Endothelial cell (in vitro differentiated cells): ENCODE data around the gene PCDHB10. TPM values are rescaled to one million over a fixed set of nuclear protein-coding genes. Genes with fewer than 3 reads are reported as not detected.
"Not testable (repeated sequence)": the region's sequence is repeated elsewhere in the genome, so short reads cannot be mapped to it uniquely, and the experiment has no call there.

Experiments used
- DNase-seq: peaks from one replicate; pipeline ENCODE4 v3.0.0; 2021; ENCODE audit warnings: low spot score
- H3K27ac Mint-ChIP-seq: one replicate; pipeline ENCODE4 v1.8.0; 2021; ENCODE audit warnings: mixed read lengths, inconsistent platforms; ENCODE audit not compliant: unreplicated experiment
- H3K27me3 Mint-ChIP-seq: one replicate; pipeline ENCODE4 v1.8.0; 2021; ENCODE audit warnings: mild to moderate bottlenecking, moderate library complexity, mixed read lengths, inconsistent platforms; ENCODE audit not compliant: unreplicated experiment
- H3K36me3 Mint-ChIP-seq: one replicate; pipeline ENCODE4 v1.8.0; 2021; ENCODE audit warnings: mild to moderate bottlenecking, low read depth, mixed read lengths, inconsistent platforms; ENCODE audit not compliant: unreplicated experiment
- H3K4me1 Mint-ChIP-seq: one replicate; pipeline ENCODE4 v1.8.0; 2021; ENCODE audit warnings: mild to moderate bottlenecking, mixed read lengths, inconsistent platforms; ENCODE audit not compliant: unreplicated experiment
- H3K4me3 Mint-ChIP-seq: one replicate; pipeline ENCODE4 v1.8.0; 2021; ENCODE audit warnings: mild to moderate bottlenecking, mixed read lengths, inconsistent platforms; ENCODE audit not compliant: unreplicated experiment
- H3K9me3 Mint-ChIP-seq: one replicate; pipeline ENCODE4 v1.8.0; 2021; ENCODE audit warnings: mixed read lengths, inconsistent platforms; ENCODE audit not compliant: unreplicated experiment
- total RNA-seq: library from RNA; stranded (reverse); fragmentation: NEBNext Ultra II Directional; extraction: Animal tissue kit (Norgen Biotek cat#: 25700); gene quantifications from one replicate; pipeline ENCODE4 v1.2.1, GENCODE V29; 2021; ENCODE audit not compliant: unreplicated experiment
- TF ChIP-seq, protein P1 (sequence below): fragments of 200-600 bp; sonication (generic); IDR thresholded peaks from one replicate; pipeline ENCODE4 v1.5.0; 2021; ENCODE audit warnings: antibody characterized with exemption; ENCODE audit not compliant: unreplicated experiment

PCDHB10 gene
- total RNA-seq, 1 donor from 2014 or later, result 10.3 TPM

DNA sequence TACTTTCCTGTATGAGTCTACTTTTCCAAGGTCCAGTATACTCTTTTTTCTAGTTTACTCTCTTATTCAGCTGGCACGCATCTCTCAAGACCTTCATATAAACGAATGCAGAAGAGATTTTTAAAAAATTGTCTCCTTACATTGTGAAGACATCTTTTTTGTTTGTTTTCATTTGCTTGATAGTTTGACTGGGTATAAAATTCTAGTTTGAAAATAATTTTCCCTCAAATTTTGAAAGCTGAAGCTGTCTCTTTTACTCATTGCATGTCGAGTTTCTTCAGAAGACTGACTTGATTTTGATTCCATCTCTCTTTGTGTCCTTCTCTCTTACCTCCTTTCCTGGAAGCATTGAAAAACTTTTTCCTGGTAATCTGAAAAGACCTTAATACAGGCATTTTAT lies 4.2 kb downstream of the PCDHB10 start:
- Mint-ChIP-seq H3K27ac (no peak overlapping the region), H3K27me3 (peaks cover 11% of the 10 kb centered on the region), H3K36me3 (peaks cover 47% of the 10 kb centered on the region), H3K9me3 (peaks cover 11% of the 10 kb centered on the region), H3K4me3 (no peak overlapping the region), H3K4me1 (peaks cover 10% of the 10 kb centered on the region)
- TF ChIP-seq, protein P1, sequence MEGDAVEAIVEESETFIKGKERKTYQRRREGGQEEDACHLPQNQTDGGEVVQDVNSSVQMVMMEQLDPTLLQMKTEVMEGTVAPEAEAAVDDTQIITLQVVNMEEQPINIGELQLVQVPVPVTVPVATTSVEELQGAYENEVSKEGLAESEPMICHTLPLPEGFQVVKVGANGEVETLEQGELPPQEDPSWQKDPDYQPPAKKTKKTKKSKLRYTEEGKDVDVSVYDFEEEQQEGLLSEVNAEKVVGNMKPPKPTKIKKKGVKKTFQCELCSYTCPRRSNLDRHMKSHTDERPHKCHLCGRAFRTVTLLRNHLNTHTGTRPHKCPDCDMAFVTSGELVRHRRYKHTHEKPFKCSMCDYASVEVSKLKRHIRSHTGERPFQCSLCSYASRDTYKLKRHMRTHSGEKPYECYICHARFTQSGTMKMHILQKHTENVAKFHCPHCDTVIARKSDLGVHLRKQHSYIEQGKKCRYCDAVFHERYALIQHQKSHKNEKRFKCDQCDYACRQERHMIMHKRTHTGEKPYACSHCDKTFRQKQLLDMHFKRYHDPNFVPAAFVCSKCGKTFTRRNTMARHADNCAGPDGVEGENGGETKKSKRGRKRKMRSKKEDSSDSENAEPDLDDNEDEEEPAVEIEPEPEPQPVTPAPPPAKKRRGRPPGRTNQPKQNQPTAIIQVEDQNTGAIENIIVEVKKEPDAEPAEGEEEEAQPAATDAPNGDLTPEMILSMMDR, result no peak
- DNase-seq, result no peak

DNA sequence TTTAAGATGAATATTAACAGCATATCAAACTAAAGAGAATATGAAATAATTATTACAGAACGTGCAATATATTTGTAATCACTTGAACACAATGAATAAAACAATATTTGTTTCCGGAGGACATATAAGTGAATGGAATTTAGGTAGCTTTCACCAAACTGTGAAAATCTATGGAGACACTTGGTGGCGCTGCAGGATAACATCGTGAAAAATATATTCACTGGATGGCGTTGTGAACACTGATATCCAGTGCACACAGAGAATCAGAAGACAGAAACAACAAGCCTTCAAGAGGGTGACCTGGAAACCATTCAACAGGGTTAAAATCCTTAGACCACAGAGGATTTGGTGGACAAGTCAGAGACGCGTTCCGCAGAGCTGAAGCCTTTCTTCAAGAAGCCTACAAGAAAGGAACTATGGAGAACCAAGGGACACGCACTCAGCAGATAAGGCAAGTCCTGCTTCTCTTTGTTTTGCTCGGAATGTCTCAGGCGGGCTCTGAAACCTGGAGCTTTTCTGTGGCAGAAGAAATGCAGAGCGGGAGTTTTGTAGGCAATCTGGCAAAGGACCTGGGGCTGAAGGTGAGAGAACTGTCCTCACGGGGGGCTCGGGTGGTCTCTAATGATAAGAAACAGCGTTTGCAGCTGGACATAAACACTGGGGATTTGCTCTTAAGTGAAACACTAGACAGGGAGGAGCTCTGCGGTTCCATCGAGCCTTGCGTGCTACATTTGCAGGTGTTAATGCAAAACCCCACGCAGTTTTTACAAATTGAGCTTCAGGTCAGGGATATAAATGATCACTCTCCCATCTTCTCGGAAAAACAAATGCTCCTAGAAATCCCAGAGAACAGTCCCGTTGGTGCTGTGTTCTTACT lies 7.4 kb downstream of the PCDHB10 start, which contains the start of gene PCDHB11:
PCDHB11 (plus strand) TSS at position 269 of the 877 bp plus-strand sequence; CDS start at position 417, 148 bp downstream.
- TF ChIP-seq, protein P1, result peak; percentile 56
- Mint-ChIP-seq H3K9me3 (peaks cover 11% of the 10 kb centered on the region), H3K4me1 (peaks cover 2% of the 10 kb centered on the region), H3K27ac (no peak within 1 kb of the TSS), H3K36me3 (peaks cover 36% of the 10 kb centered on the region), H3K27me3 (peaks cover 6% of the 10 kb centered on the region), H3K4me3 (peak within 1 kb of the TSS; percentile 76)
- DNase-seq, result peak; percentile 33

DNA sequence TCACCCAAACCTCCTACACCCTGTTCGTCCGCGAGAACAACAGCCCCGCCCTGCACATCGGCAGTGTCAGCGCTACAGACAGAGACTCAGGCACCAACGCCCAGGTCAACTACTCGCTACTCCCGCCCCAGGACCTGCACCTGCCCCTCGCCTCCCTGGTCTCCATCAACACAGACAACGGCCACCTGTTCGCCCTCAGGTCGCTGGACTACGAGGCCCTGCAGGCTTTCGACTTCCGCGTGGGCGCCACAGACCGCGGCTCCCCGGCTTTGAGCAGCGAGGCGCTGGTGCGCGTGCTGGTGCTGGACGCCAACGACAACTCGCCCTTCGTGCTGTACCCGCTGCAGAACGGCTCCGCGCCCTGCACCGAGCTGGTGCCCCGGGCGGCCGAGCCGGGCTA lies 9.0 kb downstream of the PCDHB10 start:
- H3K27ac Mint-ChIP-seq, H3K4me1 Mint-ChIP-seq, H3K27me3 Mint-ChIP-seq, DNase-seq: not testable (repeated sequence)
- Mint-ChIP-seq H3K4me3 (peak overlapping the region; percentile 76), H3K9me3 (peaks cover 11% of the 10 kb centered on the region), H3K36me3 (peaks cover 30% of the 10 kb centered on the region)

DNA sequence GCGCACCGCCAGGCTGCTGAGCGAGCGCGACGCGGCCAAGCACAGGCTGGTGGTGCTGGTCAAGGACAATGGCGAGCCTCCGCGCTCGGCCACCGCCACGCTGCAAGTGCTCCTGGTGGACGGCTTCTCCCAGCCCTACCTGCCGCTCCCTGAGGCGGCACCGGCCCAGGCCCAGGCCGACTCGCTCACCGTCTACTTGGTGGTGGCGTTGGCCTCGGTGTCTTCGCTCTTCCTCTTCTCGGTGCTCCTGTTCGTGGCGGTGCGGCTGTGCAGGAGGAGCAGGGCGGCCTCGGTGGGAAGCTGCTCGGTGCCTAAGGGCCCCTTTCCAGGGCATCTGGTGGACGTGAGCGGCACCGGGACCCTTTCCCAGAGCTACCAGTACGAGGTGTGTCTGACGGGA lies 9.5 kb downstream of the PCDHB10 start:
- H3K4me3 Mint-ChIP-seq, result peak overlapping the region; percentile 81
- H3K36me3 Mint-ChIP-seq, result peaks cover 30% of the 10 kb centered on the region
- not testable (repeated sequence) for H3K27ac Mint-ChIP-seq, H3K9me3 Mint-ChIP-seq, H3K27me3 Mint-ChIP-seq, H3K4me1 Mint-ChIP-seq, DNase-seq

DNA sequence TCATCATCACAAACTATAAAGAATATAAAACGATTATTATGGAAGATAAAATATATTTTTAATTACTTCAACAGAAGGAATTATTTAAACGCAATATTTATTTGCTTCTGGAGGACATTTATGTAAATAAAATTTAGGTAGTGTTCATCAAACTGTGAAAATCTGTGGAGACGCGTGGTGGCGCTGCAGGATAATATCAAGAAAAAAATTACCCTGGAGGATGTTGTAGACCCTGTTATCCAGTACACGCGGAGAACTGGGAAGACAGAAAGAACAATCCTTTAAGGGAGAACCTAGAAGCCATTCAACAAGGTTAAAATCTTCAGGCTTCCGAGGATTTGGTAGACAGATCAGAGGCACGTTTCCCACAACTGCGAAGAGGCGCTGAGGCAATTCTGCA lies 16.3 kb downstream of the PCDHB10 start, which contains the start of gene PCDHB12:
PCDHB12 (plus strand) TSS at position 242 of the 400 bp plus-strand sequence. CDS start 189 bp downstream, outside the sequence.
- peak within 1 kb of the TSS; percentile 77 for H3K4me3 Mint-ChIP-seq
- DNase-seq, result peak; percentile 11

DNA sequence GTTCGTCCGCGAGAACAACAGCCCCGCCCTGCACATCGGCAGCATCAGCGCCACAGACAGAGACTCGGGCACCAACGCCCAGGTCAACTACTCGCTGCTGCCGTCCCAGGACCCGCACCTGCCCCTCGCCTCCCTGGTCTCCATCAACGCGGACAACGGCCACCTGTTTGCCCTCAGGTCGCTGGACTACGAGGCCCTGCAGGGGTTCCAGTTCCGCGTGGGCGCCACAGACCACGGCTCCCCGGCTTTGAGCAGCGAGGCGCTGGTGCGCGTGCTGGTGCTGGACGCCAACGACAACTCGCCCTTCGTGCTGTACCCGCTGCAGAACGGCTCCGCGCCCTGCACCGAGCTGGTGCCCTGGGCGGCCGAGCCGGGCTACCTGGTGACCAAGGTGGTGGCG lies 18.1 kb downstream of the PCDHB10 start:
- not testable (repeated sequence) for H3K27ac Mint-ChIP-seq

More for the DNA sequence above, 16.3 kb downstream of the PCDHB10 start, which contains the start of gene PCDHB12:
- H3K4me1 Mint-ChIP-seq, result no peaks in the 10 kb centered on the region
- H3K27me3 Mint-ChIP-seq, result no peaks in the 10 kb centered on the region
- TF ChIP-seq, protein P1, result peak; percentile 38
- H3K27ac Mint-ChIP-seq, result no peak within 1 kb of the TSS
- H3K9me3 Mint-ChIP-seq, result peaks cover 6% of the 10 kb centered on the region
- peaks cover 26% of the 10 kb centered on the region for H3K36me3 Mint-ChIP-seq

DNA sequence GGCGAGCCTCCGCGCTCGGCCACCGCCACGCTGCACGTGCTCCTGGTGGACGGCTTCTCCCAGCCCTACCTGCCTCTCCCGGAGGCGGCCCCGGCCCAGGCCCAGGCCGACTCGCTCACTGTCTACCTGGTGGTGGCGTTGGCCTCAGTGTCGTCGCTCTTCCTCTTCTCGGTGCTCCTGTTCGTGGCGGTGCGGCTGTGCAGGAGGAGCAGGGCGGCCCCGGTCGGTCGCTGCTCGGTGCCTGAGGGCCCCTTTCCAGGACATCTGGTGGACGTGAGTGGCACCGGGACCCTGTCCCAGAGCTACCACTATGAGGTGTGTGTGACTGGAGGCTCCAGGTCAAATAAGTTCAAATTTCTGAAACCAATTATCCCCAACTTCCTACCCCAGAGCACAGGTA lies 18.7 kb downstream of the PCDHB10 start:
- H3K27me3 Mint-ChIP-seq, result not testable (repeated sequence)

More for the DNA sequence above, 18.1 kb downstream of the PCDHB10 start:
- Mint-ChIP-seq H3K9me3 (peaks cover 13% of the 10 kb centered on the region), H3K36me3 (peaks cover 38% of the 10 kb centered on the region), H3K4me3 (peak overlapping the region; percentile 51)
- H3K27me3 Mint-ChIP-seq, H3K4me1 Mint-ChIP-seq, DNase-seq: not testable (repeated sequence)

More for the DNA sequence above, 18.7 kb downstream of the PCDHB10 start:
- not testable (repeated sequence) for H3K27ac Mint-ChIP-seq, H3K4me1 Mint-ChIP-seq, DNase-seq
- H3K9me3 Mint-ChIP-seq, result peaks cover 14% of the 10 kb centered on the region
- H3K36me3 Mint-ChIP-seq, result peaks cover 40% of the 10 kb centered on the region
- H3K4me3 Mint-ChIP-seq, result peak overlapping the region; percentile 82
